ENCODE results near the gene ALG11. TPM values are rescaled to one million over a fixed set of nuclear protein-coding genes. Genes with fewer than 3 reads are reported as not detected.

Gene ALG11
- total RNA-seq, 4 donors from 2014 or later, result 9.0 to 30.6 (median 28.8) TPM

DNA sequence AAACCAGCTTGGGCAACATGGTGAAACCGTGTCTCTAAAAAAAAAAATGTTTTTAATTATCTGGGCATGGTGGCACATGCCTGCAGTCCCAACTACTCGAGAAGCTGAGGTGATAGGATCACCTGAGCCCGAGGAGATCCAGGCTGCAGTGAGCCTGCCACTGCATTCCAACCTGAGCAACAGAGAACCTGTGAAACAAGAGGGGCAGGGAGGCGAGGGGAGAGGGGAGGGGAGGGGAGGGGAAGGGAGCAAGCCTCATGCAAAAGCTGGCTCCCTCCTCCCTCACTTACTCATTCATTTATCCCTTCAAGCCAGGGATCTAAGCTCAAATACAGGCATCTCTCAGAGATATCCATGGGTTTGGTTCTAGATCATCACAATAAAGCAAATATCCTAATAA, 9.8 kb upstream of the ALG11 start:
- no peak for DNase-seq
- in situ Hi-C loops (cut with MboI; ENCODE audit: low pct_ligation_motif_present in 1 of 4, low pct_unique_long_range_greater_than_20kb in 1 of 4, low sequenced_read_pairs in 3 of 4), result loop anchor here in 2 of 4 donors (10.0 to 25.0 kb wide), 4 partner anchors 122 to 460 kb away; partner anchors contain the start of genes CKAP2 (in 1 of the 2), NEK5 (in 1 of the 2) and VPS36 (in 1 of the 2)
- Histone ChIP-seq H3K4me3 (no peak overlapping the region), H3K36me3 (no peaks in the 10 kb centered on the region), H3K27me3 (no peaks in the 10 kb centered on the region), H3K9me3 (no peaks in the 10 kb centered on the region), H3K4me1 (peaks cover 0 to 25% (median 15%) of the 10 kb centered on the region in 4 donors), H3K27ac (no peak overlapping the region)
- TF ChIP-seq, protein P1, sequence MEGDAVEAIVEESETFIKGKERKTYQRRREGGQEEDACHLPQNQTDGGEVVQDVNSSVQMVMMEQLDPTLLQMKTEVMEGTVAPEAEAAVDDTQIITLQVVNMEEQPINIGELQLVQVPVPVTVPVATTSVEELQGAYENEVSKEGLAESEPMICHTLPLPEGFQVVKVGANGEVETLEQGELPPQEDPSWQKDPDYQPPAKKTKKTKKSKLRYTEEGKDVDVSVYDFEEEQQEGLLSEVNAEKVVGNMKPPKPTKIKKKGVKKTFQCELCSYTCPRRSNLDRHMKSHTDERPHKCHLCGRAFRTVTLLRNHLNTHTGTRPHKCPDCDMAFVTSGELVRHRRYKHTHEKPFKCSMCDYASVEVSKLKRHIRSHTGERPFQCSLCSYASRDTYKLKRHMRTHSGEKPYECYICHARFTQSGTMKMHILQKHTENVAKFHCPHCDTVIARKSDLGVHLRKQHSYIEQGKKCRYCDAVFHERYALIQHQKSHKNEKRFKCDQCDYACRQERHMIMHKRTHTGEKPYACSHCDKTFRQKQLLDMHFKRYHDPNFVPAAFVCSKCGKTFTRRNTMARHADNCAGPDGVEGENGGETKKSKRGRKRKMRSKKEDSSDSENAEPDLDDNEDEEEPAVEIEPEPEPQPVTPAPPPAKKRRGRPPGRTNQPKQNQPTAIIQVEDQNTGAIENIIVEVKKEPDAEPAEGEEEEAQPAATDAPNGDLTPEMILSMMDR (IDR thresholded peaks at IDR 0.05), result no peak
- TF ChIP-seq EP300 (IDR thresholded peaks at IDR 0.05; ENCODE audit: low read depth) (no peak), POLR2AphosphoS5 (IDR thresholded peaks at IDR 0.05) (no peak), POLR2A (IDR thresholded peaks at IDR 0.05) (no peak)
- 67 to 80% methylated on average over 1 to 3 of the region's 4 CpGs for WGBS, 2 donors (ENCODE audit: low coverage in 1 of 2)
- intact Hi-C loops (cut with DNase I; ENCODE audit: low total_unique reads), result loop anchor here (10.0 kb wide), 1 partner anchor 122 kb away; the partner anchor contains the start of gene NEK5

DNA sequence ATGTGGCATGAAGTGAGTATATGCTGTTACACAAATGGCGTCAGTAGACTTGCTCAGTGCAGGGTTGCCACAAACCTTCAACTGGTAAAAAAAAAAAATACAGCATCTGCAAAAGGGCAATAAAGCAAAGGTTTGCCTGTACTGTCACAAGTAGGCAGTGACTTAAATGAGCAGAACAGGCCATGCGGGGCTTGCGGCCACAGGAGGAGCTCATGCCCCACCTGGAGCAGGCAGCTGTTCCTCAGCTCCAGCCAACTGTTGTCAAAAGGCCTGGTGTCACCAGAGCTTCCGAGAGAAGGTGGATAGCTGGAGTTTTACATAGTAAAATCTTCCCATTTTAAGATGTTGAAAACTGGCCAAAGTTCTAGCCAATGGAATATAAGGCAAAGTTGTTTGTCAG, 8.7 kb upstream of the ALG11 start:
- 58 to 62% methylated on average over 3 to 4 of the region's 4 CpGs for WGBS, 2 donors (ENCODE audit: low coverage in 1 of 2)
- in situ Hi-C loops (cut with MboI; ENCODE audit: low pct_ligation_motif_present in 1 of 4, low pct_unique_long_range_greater_than_20kb in 1 of 4, low sequenced_read_pairs in 3 of 4) (loop anchor here in 2 of 4 donors (10.0 to 25.0 kb wide), 4 partner anchors 121 to 459 kb away; partner anchors contain the start of genes CKAP2 (in 1 of the 2), NEK5 (in 1 of the 2) and VPS36 (in 1 of the 2)), intact Hi-C loops (cut with DNase I; ENCODE audit: low total_unique reads) (loop anchor here (10.0 kb wide), 1 partner anchor 121 kb away; the partner anchor contains the start of gene NEK5)
- H3K36me3 ChIP-seq, result no peaks in the 10 kb centered on the region
- DNase-seq, result peak; percentile 30
- no peaks in the 10 kb centered on the region for H3K27me3 ChIP-seq
- peak overlapping the region in 3 of 4 donors; percentile 9 to 33 (median 30) for H3K27ac ChIP-seq
- H3K4me1 ChIP-seq, result peaks cover 0 to 25% (median 15%) of the 10 kb centered on the region in 4 donors
- no peak overlapping the region for H3K4me3 ChIP-seq
- H3K9me3 ChIP-seq, result no peaks in the 10 kb centered on the region
- TF ChIP-seq EP300 (IDR thresholded peaks at IDR 0.05; ENCODE audit: low read depth) (no peak), POLR2A (IDR thresholded peaks at IDR 0.05) (no peak), POLR2AphosphoS5 (IDR thresholded peaks at IDR 0.05) (no peak)
- TF ChIP-seq, protein P1 (IDR thresholded peaks at IDR 0.05), result no peak

DNA sequence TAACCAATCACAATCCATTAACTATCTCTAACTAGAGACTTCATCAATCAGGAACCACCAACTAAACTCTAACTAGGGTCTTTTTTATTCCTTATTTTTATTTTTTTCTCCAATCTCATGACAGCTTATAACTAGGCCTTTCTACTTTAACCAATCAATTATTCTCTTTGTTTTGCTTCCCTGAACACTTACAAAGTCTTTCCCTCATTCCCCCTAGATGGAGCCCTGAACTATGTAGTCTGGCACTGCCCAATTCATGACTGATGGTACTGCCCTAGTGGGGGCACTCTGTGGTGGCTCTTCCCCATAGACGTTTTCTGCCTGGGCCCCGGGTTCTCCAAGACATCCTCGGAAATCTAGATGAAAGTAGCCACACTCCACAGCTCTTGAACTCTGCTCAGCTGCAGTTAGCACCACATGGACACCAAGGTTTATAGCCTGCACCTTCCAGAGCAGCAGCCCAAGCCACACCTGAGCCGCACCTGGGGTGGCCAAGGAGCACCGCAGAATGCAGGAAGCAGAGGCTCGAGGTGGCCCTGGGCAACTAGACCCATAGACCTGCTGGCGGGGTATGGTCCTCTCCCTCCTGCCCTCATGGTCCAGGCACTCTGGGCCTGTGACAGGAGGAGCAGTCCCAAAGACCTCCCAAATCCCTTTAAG, 7.6 kb upstream of the ALG11 start:
- peak overlapping the region in 3 of 4 donors; percentile 7 to 43 (median 14) for H3K27ac ChIP-seq
- TF ChIP-seq POLR2A (IDR thresholded peaks at IDR 0.05) (no peak), EP300 (IDR thresholded peaks at IDR 0.05; ENCODE audit: low read depth) (no peak), POLR2AphosphoS5 (IDR thresholded peaks at IDR 0.05) (no peak)
- TF ChIP-seq, protein P1 (IDR thresholded peaks at IDR 0.05), result no peak
- 73% methylated on average over 7 of the region's 7 CpGs; no CpG with 5 or more reads in 1 of the 2 donors for WGBS, 2 donors (ENCODE audit: low coverage in 1 of 2)
- no peak overlapping the region for H3K4me3 ChIP-seq
- intact Hi-C loops (cut with DNase I; ENCODE audit: low total_unique reads) (loop anchor here (10.0 kb wide), 1 partner anchor 120 kb away; the partner anchor contains the start of gene NEK5), in situ Hi-C loops (cut with MboI; ENCODE audit: low pct_ligation_motif_present in 1 of 4, low pct_unique_long_range_greater_than_20kb in 1 of 4, low sequenced_read_pairs in 3 of 4) (loop anchor here in 2 of 4 donors (10.0 to 25.0 kb wide), 4 partner anchors 120 to 458 kb away; partner anchors contain the start of genes CKAP2 (in 1 of the 2), NEK5 (in 1 of the 2) and VPS36 (in 1 of the 2))
- peaks cover 0 to 25% (median 12%) of the 10 kb centered on the region in 4 donors for H3K4me1 ChIP-seq
- H3K9me3 ChIP-seq, result no peaks in the 10 kb centered on the region
- no peaks in the 10 kb centered on the region for H3K27me3 ChIP-seq
- H3K36me3 ChIP-seq, result no peaks in the 10 kb centered on the region
- DNase-seq, result peak; percentile 71

Measured in transverse colon (tissue), 4 donors.